H1 (cell line): ENCODE data around the gene UBIAD1. TPM values are rescaled to one million over a fixed set of nuclear protein-coding genes. Genes with fewer than 3 reads are reported as not detected.

ENCODE experiments used
- CTCF ChIA-PET: fragments of 300-600 bp; sonication (Branson Sonifier 250); formaldehyde crosslinking; loops from one replicate; lab custom pipeline; 2021; ENCODE audit not compliant: partially characterized antibody; lab: Charles Lee
- POLR2A ChIA-PET: fragments of 300-600 bp; sonication (Branson Sonifier 250); formaldehyde crosslinking; loops from one replicate; lab custom pipeline; 2021; ENCODE audit warnings: inconsistent platforms; ENCODE audit not compliant: partially characterized antibody; lab: Charles Lee
- DNase-seq, 2 experiments: peaks; one replicate each; pipeline versions ENCODE4 v3.0.0 to v3.0.0-alpha.2; 2010 to 2022; ENCODE audit warnings: low spot score in 2 of 2, low read depth in 1 of 2, mixed read lengths in 1 of 2
- FAIRE-seq: peaks from 2 replicates; lab custom pipeline; 2011; peaks lifted over from hg19 to GRCh38; lab: Jason Lieb, UNC
- H2AFZ ChIP-seq: 2 replicates; pipeline ENCODE4 v1.8.1; 2012; ENCODE audit warnings: low read length, inconsistent platforms
- H2AK5ac ChIP-seq: 2 replicates; pipeline ENCODE4 v1.6.1; 2013; ENCODE audit warnings: low read depth, low read length
- H2BK120ac ChIP-seq: replicated peaks from 2 replicates; pipeline ENCODE3; 2013; ENCODE audit warnings: low read depth, low read length, inconsistent platforms
- H2BK12ac ChIP-seq: 2 replicates; pipeline ENCODE4 v1.6.1; 2013; ENCODE audit warnings: low read depth, low read length
- H2BK15ac ChIP-seq: 2 replicates; pipeline ENCODE4 v1.6.1; 2013; ENCODE audit warnings: low read length
- H2BK20ac ChIP-seq: 2 replicates; pipeline ENCODE4 v1.6.1; 2013; ENCODE audit warnings: low read length
- H2BK5ac ChIP-seq: 2 replicates; pipeline ENCODE4 v1.6.1; 2013; ENCODE audit warnings: low read depth, low read length
- H3K14ac ChIP-seq: 2 replicates; pipeline ENCODE4 v1.6.1; 2013; ENCODE audit warnings: inconsistent platforms; ENCODE audit not compliant: insufficient read length
- H3K18ac ChIP-seq: 2 replicates; pipeline ENCODE4 v1.6.1; 2013; ENCODE audit warnings: low read length; ENCODE audit errors: extremely low read depth
- H3K23ac ChIP-seq: 2 replicates; pipeline ENCODE4 v1.6.1; 2013; ENCODE audit warnings: inconsistent platforms; ENCODE audit not compliant: insufficient read length
- H3K23me2 ChIP-seq: 2 replicates; pipeline ENCODE4 v1.6.1; 2013; ENCODE audit warnings: low read depth, low read length
- H3K27ac ChIP-seq: 2 replicates; pipeline ENCODE4 v1.6.1; 2011; ENCODE audit warnings: low read depth, low read length, inconsistent platforms
- H3K27me3 ChIP-seq, 4 experiments: replicated peaks in 1 of 4; 1 replicate in 1 of 4; 2 replicates in 3 of 4; pipeline versions ENCODE4 v1.6.1 to v1.8.1; 2011 to 2013; ENCODE audit warnings: low read length in 3 of 4, mild to moderate bottlenecking in 3 of 4, inconsistent platforms in 2 of 4, mixed read lengths in 2 of 4, moderate library complexity in 1 of 4; ENCODE audit not compliant: control insufficient read depth in 3 of 4, insufficient read depth in 3 of 4; ENCODE audit errors: extremely low read depth in 1 of 4
- H3K36me3 ChIP-seq, 4 experiments: 2 replicates each; pipeline versions ENCODE4 v1.6.1 to v1.8.1; 2011 to 2013; ENCODE audit warnings: mild to moderate bottlenecking in 4 of 4, low read length in 3 of 4, moderate library complexity in 2 of 4, control low read depth in 1 of 4, inconsistent platforms in 1 of 4; ENCODE audit not compliant: insufficient read depth in 4 of 4, control insufficient read depth in 2 of 4
- H3K4ac ChIP-seq: replicated peaks from 2 replicates; pipeline ENCODE3; 2013; ENCODE audit warnings: low read length, low read depth, mixed read lengths, inconsistent platforms; ENCODE audit not compliant: insufficient read length
- H3K4me1 ChIP-seq, 4 experiments: replicated peaks in 1 of 4; 1 replicate in 1 of 4; 2 replicates in 3 of 4; pipeline versions ENCODE4 v1.6.1 to v1.8.1; 2011 to 2013; ENCODE audit warnings: low read length in 3 of 4, inconsistent platforms in 2 of 4, mixed read lengths in 1 of 4; ENCODE audit not compliant: insufficient read depth in 4 of 4, control insufficient read depth in 3 of 4
- H3K4me2 ChIP-seq, 2 experiments: 2 replicates each; pipeline versions ENCODE4 v1.6.1 to v1.8.1; 2011 to 2013; ENCODE audit warnings: low read depth in 2 of 2, low read length in 2 of 2, control low read depth in 1 of 2, inconsistent platforms in 1 of 2, mild to moderate bottlenecking in 1 of 2; ENCODE audit not compliant: insufficient read depth in 1 of 2
- H3K4me3 ChIP-seq, 4 experiments: fragments of 200-600, 300-600 bp in 1 of 4; sonication (generic), shearing (Covaris generic), sonication (Bioruptor Twin) in 1 of 4; 2 replicates each; pipeline versions ENCODE4 v1.5.1 to v1.8.1; 2011 to 2016; ENCODE audit warnings: low read length in 4 of 4, low read depth in 3 of 4, control low read depth in 2 of 4, inconsistent platforms in 2 of 4, mild to moderate bottlenecking in 2 of 4, mixed read lengths in 1 of 4, moderate library complexity in 1 of 4; ENCODE audit not compliant: insufficient read depth in 2 of 4; ENCODE audit errors: extremely low read depth in 1 of 4
- H3K56ac ChIP-seq: replicated peaks from 2 replicates; pipeline ENCODE3; 2013; ENCODE audit warnings: low read depth, mild to moderate bottlenecking, mixed read lengths, low read length, inconsistent platforms; ENCODE audit not compliant: insufficient read length
- H3K79me1 ChIP-seq: 2 replicates; pipeline ENCODE4 v1.6.1; 2013; ENCODE audit warnings: low read depth, low read length, control low read depth
- H3K79me2 ChIP-seq, 2 experiments: 2 replicates each; pipeline versions ENCODE4 v1.6.1 to v1.8.1; 2012 to 2013; ENCODE audit warnings: low read length in 2 of 2, mild to moderate bottlenecking in 2 of 2, inconsistent platforms in 1 of 2; ENCODE audit not compliant: insufficient read depth in 2 of 2, control insufficient read depth in 1 of 2
- H3K9ac ChIP-seq, 4 experiments: replicated peaks in 1 of 4; 1 replicate in 1 of 4; 2 replicates in 3 of 4; pipeline versions ENCODE4 v1.6.1 to v1.8.1; 2011 to 2013; ENCODE audit warnings: low read depth in 3 of 4, low read length in 3 of 4, control low read depth in 2 of 4, mild to moderate bottlenecking in 2 of 4, moderate library complexity in 2 of 4, inconsistent platforms in 1 of 4; ENCODE audit errors: extremely low read depth in 1 of 4
- H3K9me3 ChIP-seq, 2 experiments: 2 replicates each; pipeline versions ENCODE4 v1.6.1 to v1.8.1; 2012 to 2013; ENCODE audit warnings: mild to moderate bottlenecking in 2 of 2, moderate library complexity in 2 of 2, control low read depth in 1 of 2, inconsistent platforms in 1 of 2, low read depth in 1 of 2, low read length in 1 of 2, mixed read lengths in 1 of 2; ENCODE audit not compliant: insufficient read depth in 2 of 2
- H4K20me1 ChIP-seq, 2 experiments: replicated peaks in 1 of 2; 2 replicates each; pipeline versions ENCODE3 to v1.8.1; 2011 to 2013; ENCODE audit warnings: inconsistent platforms in 2 of 2, low read length in 2 of 2, mild to moderate bottlenecking in 1 of 2; ENCODE audit not compliant: insufficient read depth in 2 of 2, control insufficient read depth in 1 of 2
- H4K5ac ChIP-seq: 2 replicates; pipeline ENCODE4 v1.6.1; 2013; ENCODE audit warnings: low read length, low read depth, mixed read lengths, inconsistent platforms; ENCODE audit not compliant: insufficient read length
- H4K8ac ChIP-seq: 2 replicates; pipeline ENCODE4 v1.8.0; 2013; ENCODE audit warnings: mild to moderate bottlenecking, moderate library complexity, low read length, inconsistent platforms; ENCODE audit not compliant: insufficient read depth; ENCODE audit errors: extremely low read depth
- H4K91ac ChIP-seq: replicated peaks from 2 replicates; pipeline ENCODE3; 2013; ENCODE audit warnings: low read length, mixed read lengths, inconsistent platforms; ENCODE audit not compliant: insufficient read length
- ASH2L ChIP-seq: fragments of 200-600, 300-600 bp; sonication (generic); IDR thresholded peaks from one replicate; pipeline ENCODE4 v1.7.1; 2017; ENCODE audit warnings: low read length
- CREB1 ChIP-seq: IDR thresholded peaks from 2 replicates; pipeline ENCODE4 v1.6.1; 2012; ENCODE audit warnings: inconsistent platforms
- EGR1 ChIP-seq: IDR thresholded peaks from 2 replicates; pipeline ENCODE4 v1.6.1; 2011; ENCODE audit warnings: low read depth, low read length, borderline replicate concordance
- FOSL1 ChIP-seq: IDR thresholded peaks from 2 replicates; pipeline ENCODE4 v1.6.1; 2011; ENCODE audit warnings: mild to moderate bottlenecking, low read depth, low read length, moderate library complexity; ENCODE audit not compliant: insufficient read depth
- GTF2F1 ChIP-seq: IDR thresholded peaks from 2 replicates; pipeline ENCODE4 v1.6.1; 2012; ENCODE audit warnings: low read depth, low read length, improper control_type of control experiment, borderline replicate concordance
- HDAC2 ChIP-seq, 2 experiments: fragments of 300-600 bp in 1 of 2; sonication (generic) in 1 of 2; IDR thresholded peaks; 2 replicates each; pipeline ENCODE4 v1.6.1; 2011 to 2012; ENCODE audit warnings: low read depth in 2 of 2, low read length in 2 of 2, mild to moderate bottlenecking in 2 of 2, moderate library complexity in 2 of 2, borderline replicate concordance in 1 of 2, inconsistent platforms in 1 of 2
- JUN ChIP-seq: IDR thresholded peaks from 2 replicates; pipeline ENCODE4 v1.6.1; 2011; ENCODE audit warnings: low read depth, mild to moderate bottlenecking, improper control_type of control experiment, low read length
- KDM5A ChIP-seq: fragments of 200-600 bp; IDR thresholded peaks from 2 replicates; pipeline ENCODE4 v1.7.1; 2012; ENCODE audit warnings: mild to moderate bottlenecking, low read length, inconsistent platforms, mixed read lengths
- RAD21 ChIP-seq, 2 experiments: IDR thresholded peaks in 1 of 2; conservative IDR thresholded peaks in 1 of 2; 2 replicates each; pipeline ENCODE4 v1.6.1; 2011; ENCODE audit warnings: low read depth in 2 of 2, low read length in 2 of 2, improper control_type of control experiment in 1 of 2, inconsistent platforms in 1 of 2, mild to moderate bottlenecking in 1 of 2, moderate library complexity in 1 of 2
- RBBP5 ChIP-seq: IDR thresholded peaks from 2 replicates; pipeline ENCODE4 v1.7.1; 2012; ENCODE audit warnings: low read depth, mild to moderate bottlenecking, inconsistent platforms, low read length, moderate library complexity, borderline replicate concordance
- RNF2 ChIP-seq: fragments of 200-900, 300-1000 bp; sonication (generic); IDR thresholded peaks from 2 replicates; pipeline ENCODE4 v1.7.1; 2016; ENCODE audit warnings: borderline replicate concordance, low read depth, mild to moderate bottlenecking, antibody characterized with exemption, low read length; ENCODE audit not compliant: poor library complexity, severe bottlenecking; ENCODE audit errors: missing control alignments
- SP1 ChIP-seq: IDR thresholded peaks from 2 replicates; pipeline ENCODE4 v1.6.1; 2011; ENCODE audit warnings: low read depth, low read length
- WGBS, 2 experiments: shearing (Covaris generic) in 1 of 2; methylation state at CpG; one replicate each; pipeline versions ENCODE4 v1.1.6 to v1.1.7; 2013 to 2015; ENCODE audit warnings: low lambda C conversion rate in 2 of 2, mixed read lengths in 2 of 2, inconsistent platforms in 1 of 2, low coverage in 1 of 2, missing lambda C conversion rate in 1 of 2; ENCODE audit not compliant: insufficient replicate concordance in 2 of 2, insufficient coverage in 1 of 2, insufficient read length in 1 of 2; ENCODE audit errors: extremely low coverage in 1 of 2, missing lambda C conversion rate in 1 of 2; 5-methylcytosine and 5-hydroxymethylcytosine counted together
- polyA plus RNA-seq, 7 experiments: library from polyadenylated mRNA; depleted of rRNA in 3 of 7; stranded (reverse) in 5 of 7; unstranded in 2 of 7; fragments of >200 nt in 5 of 7; fragments of 200-250 nt in 2 of 7; gene quantifications; 1 replicate in 5 of 7; 2 replicates in 1 of 7; 4 replicates in 1 of 7; pipeline versions ENCODE4 v1.2.1 to v1.2.3, GENCODE V29; 2011 to 2013; ENCODE audit warnings: missing spikeins in 2 of 7, mixed read lengths in 2 of 7
- total RNA-seq: library from RNA; stranded (reverse); fragmentation: NEBNext Ultra II Directional; extraction: Animal tissue kit (Norgen Biotek cat#: 25700); gene quantifications from 2 replicates; pipeline ENCODE4 v1.2.1, GENCODE V29; 2021
- TF ChIP-seq, protein P1 (sequence below): IDR thresholded peaks from 2 replicates; pipeline ENCODE4 v1.6.1; 2012; ENCODE audit warnings: inconsistent platforms

The UBIAD1 gene
- total and polyA plus RNA-seq, 2 of the 8 experiments (the other 6 are each of a cell fraction or from before 2014, with no cell fraction given), result 23.4 to 26.6 TPM

DNA sequence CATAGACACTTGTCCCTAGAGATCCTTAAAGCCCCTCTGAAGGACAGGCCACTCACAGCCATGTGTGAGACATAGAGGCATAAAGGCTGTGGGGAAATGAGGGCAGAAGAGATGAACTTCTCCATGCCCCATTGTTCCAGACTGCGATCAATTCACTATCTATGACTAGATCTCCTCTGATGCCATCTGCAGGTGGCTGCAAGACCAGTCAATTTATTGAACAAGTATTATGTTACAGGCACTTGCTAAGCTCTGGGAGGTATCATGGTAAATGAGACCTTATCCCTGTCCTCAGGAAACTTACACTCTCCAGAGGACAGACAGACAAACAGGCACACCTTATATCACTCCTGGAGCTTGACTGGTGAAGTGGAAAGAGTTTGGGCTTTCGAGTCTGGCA is 22.9 kb downstream of the UBIAD1 start:
- Histone ChIP-seq H2AK5ac (no peak overlapping the region), H4K5ac (no peak overlapping the region), H2BK20ac (no peak overlapping the region), H3K4ac (no peak overlapping the region), H3K79me1 (no peaks in the 10 kb centered on the region), H3K9ac (no peak overlapping the region), H4K91ac (no peak overlapping the region), H2AFZ (no peak overlapping the region), H3K27me3 (no peaks in the 10 kb centered on the region), H3K9me3 (no peaks in the 10 kb centered on the region), H3K36me3 (peaks cover 0 to 7% (median 3%) of the 10 kb centered on the region in 4 experiments; a peak in 4 of 8 replicates), H3K23ac (no peak overlapping the region), H3K18ac (no peak overlapping the region), H2BK5ac (no peak overlapping the region), H4K8ac (no peak overlapping the region), H2BK120ac (no peak overlapping the region), H3K23me2 (no peaks in the 10 kb centered on the region), H3K4me1 (peaks cover 0 to 10% (median 5%) of the 10 kb centered on the region in 4 experiments; a peak in 6 of 7 replicates), H3K14ac (no peak overlapping the region), H2BK12ac (no peak overlapping the region), H3K4me2 (no peak overlapping the region), H3K4me3 (no peak overlapping the region), H3K56ac (no peak overlapping the region), H3K79me2 (no peaks in the 10 kb centered on the region), H2BK15ac (no peak overlapping the region), H4K20me1 (peaks cover 0 to 1% of the 10 kb centered on the region in 2 experiments), H3K27ac (no peak overlapping the region)
- 69% methylated on average over 2 of the region's 2 CpGs; no CpG with 5 or more reads in 1 of the 2 experiments for WGBS, 2 experiments
- FAIRE-seq, result no peak
- ChIA-PET POLR2A (interaction anchor here (0.9 to 1.4 kb wide), 2 partner anchors 10 to 11 kb away, joined by 3 to 4 read pairs; no protein-coding TSS in a partner anchor), CTCF (interaction anchor here (0.9 to 1.2 kb wide), 2 partner anchors 17 to 39 kb away, joined by 3 read pairs; no protein-coding TSS in a partner anchor)
- DNase-seq, result no peak
- no peak for TF ChIP-seq HDAC2 (IDR thresholded peaks at IDR 0.05; ENCODE audit: borderline replicate concordance in 1 of 2, low read depth in 2 of 2, low read length in 2 of 2)
- TF ChIP-seq FOSL1, result no peak
- no peak for TF ChIP-seq EGR1
- no peak for TF ChIP-seq RNF2
- TF ChIP-seq CREB1, result no peak
- no peak for TF ChIP-seq RBBP5
- no peak for TF ChIP-seq JUN
- TF ChIP-seq ASH2L, result no peak
- TF ChIP-seq, protein P1, sequence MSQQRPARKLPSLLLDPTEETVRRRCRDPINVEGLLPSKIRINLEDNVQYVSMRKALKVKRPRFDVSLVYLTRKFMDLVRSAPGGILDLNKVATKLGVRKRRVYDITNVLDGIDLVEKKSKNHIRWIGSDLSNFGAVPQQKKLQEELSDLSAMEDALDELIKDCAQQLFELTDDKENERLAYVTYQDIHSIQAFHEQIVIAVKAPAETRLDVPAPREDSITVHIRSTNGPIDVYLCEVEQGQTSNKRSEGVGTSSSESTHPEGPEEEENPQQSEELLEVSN, result no peak
- no peak for TF ChIP-seq SP1
- no peak for TF ChIP-seq RAD21 (IDR thresholded peaks at IDR 0.05 in 1 of 2, conservative IDR thresholded peaks at IDR 0.05 in 1 of 2; ENCODE audit: low read depth in 2 of 2, low read length in 2 of 2)
- TF ChIP-seq GTF2F1, result no peak
- no peak for TF ChIP-seq KDM5A
